ENCODE data around the gene PHLDA3. TPM values are rescaled to one million over a fixed set of nuclear protein-coding genes. Genes with fewer than 3 reads are reported as not detected.

PHLDA3 gene
- total and polyA plus RNA-seq, 2 donors (not counting 1 experiment from before 2014, with no cell fraction given) = 26.5 to 141 TPM

- Histone ChIP-seq H3K9ac (ENCODE audit: insufficient read depth, low read length) (no peak overlapping the region), H3K79me2 (ENCODE audit: control insufficient read depth, insufficient read depth, low read length) (no peaks in the 10 kb centered on the region), H3K4me2 (ENCODE audit: extremely low read depth, insufficient read depth, low read length) (no peak overlapping the region), H3K9me3 (ENCODE audit: control insufficient read depth, insufficient read depth, low read depth, low read length) (no peaks in the 10 kb centered on the region), H3K27me3 (ENCODE audit: control insufficient read depth, insufficient read depth, low read length) (no peaks in the 10 kb centered on the region), H4K20me1 (ENCODE audit: control insufficient read depth, extremely low read depth, insufficient read depth, low read length) (no peaks in the 10 kb centered on the region), H3K27ac (ENCODE audit: insufficient read depth, low read length) (no peak overlapping the region), H3K4me1 (ENCODE audit: control insufficient read depth, extremely low read depth, insufficient read depth, low read length) (peaks cover 7% of the 10 kb centered on the region), H2AFZ (ENCODE audit: low read length) (peak overlapping the region; percentile 53), H3K36me3 (ENCODE audit: control insufficient read depth, insufficient read depth, low read length) (no peaks in the 10 kb centered on the region), H3K4me3 (replicated peaks in 1 of 4; ENCODE audit: control extremely low read depth in 1 of 4, insufficient read depth in 1 of 4, low read depth in 3 of 4, low read length in 4 of 4) (no peak overlapping the region)
- DNase-seq (ENCODE audit: low read depth in 2 of 2) = peak; percentile 76 to 92
- TF ChIP-seq EZH2 (IDR thresholded peaks at IDR 0.05; ENCODE audit: low read length, missing control alignments) = no peak
- TF ChIP-seq CTCF (conservative IDR thresholded peaks at IDR 0.05 in 1 of 2, IDR thresholded peaks at IDR 0.05 in 1 of 2; ENCODE audit: low read depth in 1 of 2, low read length in 2 of 2) = no peak
These were observed 18.2 kb downstream of the PHLDA3 start for GRCh38 chr1:201450721-201451291.

- Histone ChIP-seq H3K27me3 (ENCODE audit: control insufficient read depth, insufficient read depth, low read length) (no peaks in the 10 kb centered on the region), H3K27ac (ENCODE audit: insufficient read depth, low read length) (no peak overlapping the region), H4K20me1 (ENCODE audit: control insufficient read depth, extremely low read depth, insufficient read depth, low read length) (no peaks in the 10 kb centered on the region), H2AFZ (ENCODE audit: low read length) (no peak overlapping the region), H3K79me2 (ENCODE audit: control insufficient read depth, insufficient read depth, low read length) (no peaks in the 10 kb centered on the region), H3K9me3 (ENCODE audit: control insufficient read depth, insufficient read depth, low read depth, low read length) (no peaks in the 10 kb centered on the region), H3K36me3 (ENCODE audit: control insufficient read depth, insufficient read depth, low read length) (no peaks in the 10 kb centered on the region), H3K4me3 (replicated peaks in 1 of 4; ENCODE audit: control extremely low read depth in 1 of 4, insufficient read depth in 1 of 4, low read depth in 3 of 4, low read length in 4 of 4) (no peak overlapping the region), H3K4me2 (ENCODE audit: extremely low read depth, insufficient read depth, low read length) (no peak overlapping the region), H3K9ac (ENCODE audit: insufficient read depth, low read length) (no peak overlapping the region), H3K4me1 (ENCODE audit: control insufficient read depth, extremely low read depth, insufficient read depth, low read length) (peaks cover 2% of the 10 kb centered on the region)
- no peak for DNase-seq (ENCODE audit: low read depth in 2 of 2)
- no peak for TF ChIP-seq EZH2 (IDR thresholded peaks at IDR 0.05; ENCODE audit: low read length, missing control alignments)
- no peak for TF ChIP-seq CTCF (conservative IDR thresholded peaks at IDR 0.05 in 1 of 2, IDR thresholded peaks at IDR 0.05 in 1 of 2; ENCODE audit: low read depth in 1 of 2, low read length in 2 of 2)
These were observed 20.0 kb downstream of the PHLDA3 start for GRCh38 chr1:201448990-201449389.

- Histone ChIP-seq H3K79me2 (ENCODE audit: control insufficient read depth, insufficient read depth, low read length) (no peaks in the 10 kb centered on the region), H3K27me3 (ENCODE audit: control insufficient read depth, insufficient read depth, low read length) (peaks cover 4% of the 10 kb centered on the region), H2AFZ (ENCODE audit: low read length) (no peak overlapping the region), H3K4me1 (ENCODE audit: control insufficient read depth, extremely low read depth, insufficient read depth, low read length) (peaks cover 2% of the 10 kb centered on the region), H3K36me3 (ENCODE audit: control insufficient read depth, insufficient read depth, low read length) (no peaks in the 10 kb centered on the region), H3K9me3 (ENCODE audit: control insufficient read depth, insufficient read depth, low read depth, low read length) (no peaks in the 10 kb centered on the region), H3K27ac (ENCODE audit: insufficient read depth, low read length) (no peak overlapping the region), H3K9ac (ENCODE audit: insufficient read depth, low read length) (no peak overlapping the region), H3K4me3 (replicated peaks in 1 of 4; ENCODE audit: control extremely low read depth in 1 of 4, insufficient read depth in 1 of 4, low read depth in 3 of 4, low read length in 4 of 4) (no peak overlapping the region), H4K20me1 (ENCODE audit: control insufficient read depth, extremely low read depth, insufficient read depth, low read length) (no peaks in the 10 kb centered on the region), H3K4me2 (ENCODE audit: extremely low read depth, insufficient read depth, low read length) (no peak overlapping the region)
- DNase-seq (ENCODE audit: low read depth in 2 of 2) = peak; percentile 73 to 78
- TF ChIP-seq CTCF (conservative IDR thresholded peaks at IDR 0.05 in 1 of 2, IDR thresholded peaks at IDR 0.05 in 1 of 2; ENCODE audit: low read depth in 1 of 2, low read length in 2 of 2) (peak; percentile 73 to 75), EZH2 (IDR thresholded peaks at IDR 0.05; ENCODE audit: low read length, missing control alignments) (no peak)
These were observed 20.8 kb downstream of the PHLDA3 start for GRCh38 chr1:201447903-201448871.

Measured in fibroblast of lung (primary cell).